ENCODE measurements around the gene MTR.

MTR gene

GRCh38 chr1:236860101-236860500 lies 65.0 kb downstream of the MTR start:
- Histone ChIP-seq H3K27me3 (ENCODE audit: low read length) (no peaks in the 10 kb centered on the region), H4K20me1 (ENCODE audit: low read depth, low read length) (no peaks in the 10 kb centered on the region), H3K9me2 (replicated peaks; ENCODE audit: insufficient read depth, low read length) (no peaks in the 10 kb centered on the region), H3K36me3 (ENCODE audit: low read length) (peaks cover 12% of the 10 kb centered on the region; the same call in 1 of the 2 replicates), H3K27ac (ENCODE audit: low read depth, low read length) (no peak overlapping the region), H3K4me3 (ENCODE audit: insufficient read depth, low read length, poor library complexity, severe bottlenecking) (no peak overlapping the region), H3K79me2 (ENCODE audit: insufficient read depth, low read length) (no peaks in the 10 kb centered on the region), H3K9ac (ENCODE audit: low read length) (no peak overlapping the region), H2AFZ (ENCODE audit: low read depth, low read length, severe bottlenecking) (no peak overlapping the region), H3F3A (ENCODE audit: insufficient read depth) (no peaks in the 10 kb centered on the region), H3K4me2 (ENCODE audit: low read depth, low read length, poor library complexity, severe bottlenecking) (no peak overlapping the region), H3K9me3 (ENCODE audit: insufficient read depth, low read length) (no peaks in the 10 kb centered on the region)
- no peak for TF ChIP-seq EZH2phosphoT487 (conservative IDR thresholded peaks at IDR 0.05; ENCODE audit: low read length)
- TF ChIP-seq CTCF (IDR thresholded peaks at IDR 0.05; ENCODE audit: insufficient read depth, low read length, poor library complexity, severe bottlenecking), result no peak

GRCh38 chr1:236860674-236861073 lies 65.6 kb downstream of the MTR start:
- TF ChIP-seq EZH2phosphoT487 (conservative IDR thresholded peaks at IDR 0.05; ENCODE audit: low read length) (no peak), CTCF (IDR thresholded peaks at IDR 0.05; ENCODE audit: insufficient read depth, low read length, poor library complexity, severe bottlenecking) (no peak)
- H3F3A ChIP-seq (ENCODE audit: insufficient read depth), result no peaks in the 10 kb centered on the region
- H3K4me2 ChIP-seq (ENCODE audit: low read depth, low read length, poor library complexity, severe bottlenecking), result no peak overlapping the region
- no peaks in the 10 kb centered on the region for H4K20me1 ChIP-seq (ENCODE audit: low read depth, low read length)
- H3K9ac ChIP-seq (ENCODE audit: low read length), result no peak overlapping the region
- no peaks in the 10 kb centered on the region for H3K9me2 ChIP-seq (replicated peaks; ENCODE audit: insufficient read depth, low read length)
- no peak overlapping the region for H2AFZ ChIP-seq (ENCODE audit: low read depth, low read length, severe bottlenecking)
- no peak overlapping the region for H3K4me3 ChIP-seq (ENCODE audit: insufficient read depth, low read length, poor library complexity, severe bottlenecking)
- H3K27me3 ChIP-seq (ENCODE audit: low read length), result no peaks in the 10 kb centered on the region
- no peaks in the 10 kb centered on the region for H3K79me2 ChIP-seq (ENCODE audit: insufficient read depth, low read length)
- no peak overlapping the region for H3K27ac ChIP-seq (ENCODE audit: low read depth, low read length)
- H3K36me3 ChIP-seq (ENCODE audit: low read length), result peaks cover 17% of the 10 kb centered on the region; the same call in 1 of the 2 replicates
- no peaks in the 10 kb centered on the region for H3K9me3 ChIP-seq (ENCODE audit: insufficient read depth, low read length)

DNA sequence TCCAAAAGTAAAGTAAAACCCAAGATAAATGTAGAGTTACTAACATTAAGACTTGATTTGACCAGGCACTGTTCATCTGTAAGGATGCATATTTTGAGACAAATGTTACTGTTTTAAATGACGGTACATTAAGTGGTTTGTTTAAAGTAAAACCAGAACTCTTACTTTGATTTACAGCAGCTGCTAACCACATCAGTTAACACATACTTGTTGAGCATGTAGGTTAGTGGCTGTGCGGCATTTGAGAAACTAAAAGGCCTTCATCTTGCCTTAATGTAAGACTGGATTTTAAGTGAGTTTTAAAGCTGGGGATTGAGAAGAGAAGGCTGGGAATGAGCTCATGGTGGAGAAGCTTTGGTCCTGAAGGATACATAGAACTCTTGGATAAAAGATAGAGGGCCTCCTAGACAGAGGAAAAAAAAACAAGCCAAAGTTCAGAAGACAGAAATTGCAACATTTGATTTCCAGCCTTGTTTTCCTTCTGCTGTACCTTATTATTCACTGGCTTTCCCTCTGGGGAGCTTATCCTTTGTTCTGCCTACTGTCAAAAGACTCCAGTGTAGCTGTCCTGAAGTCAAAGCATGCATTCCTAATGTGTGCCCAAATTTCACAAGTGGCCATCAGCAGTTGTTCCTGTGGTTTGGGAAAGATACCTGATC lies 66.6 kb downstream of the MTR start:
- TF ChIP-seq CTCF (IDR thresholded peaks at IDR 0.05; ENCODE audit: insufficient read depth, low read length, poor library complexity, severe bottlenecking) (no peak), EZH2phosphoT487 (conservative IDR thresholded peaks at IDR 0.05; ENCODE audit: low read length) (no peak)
- no peak overlapping the region for H3K9ac ChIP-seq (ENCODE audit: low read length)
- no peaks in the 10 kb centered on the region for H3K9me2 ChIP-seq (replicated peaks; ENCODE audit: insufficient read depth, low read length)
- no peaks in the 10 kb centered on the region for H3F3A ChIP-seq (ENCODE audit: insufficient read depth)
- H2AFZ ChIP-seq (ENCODE audit: low read depth, low read length, severe bottlenecking), result no peak overlapping the region
- H3K4me3 ChIP-seq (ENCODE audit: insufficient read depth, low read length, poor library complexity, severe bottlenecking), result no peak overlapping the region
- H3K27ac ChIP-seq (ENCODE audit: low read depth, low read length), result no peak overlapping the region
- H3K79me2 ChIP-seq (ENCODE audit: insufficient read depth, low read length), result no peaks in the 10 kb centered on the region
- no peaks in the 10 kb centered on the region for H3K9me3 ChIP-seq (ENCODE audit: insufficient read depth, low read length)
- H3K36me3 ChIP-seq (ENCODE audit: low read length), result peaks cover 20% of the 10 kb centered on the region; the same call in 1 of the 2 replicates
- no peaks in the 10 kb centered on the region for H4K20me1 ChIP-seq (ENCODE audit: low read depth, low read length)
- H3K4me2 ChIP-seq (ENCODE audit: low read depth, low read length, poor library complexity, severe bottlenecking), result no peak overlapping the region
- no peaks in the 10 kb centered on the region for H3K27me3 ChIP-seq (ENCODE audit: low read length)

Measured in SU-DHL-6 (cell line).